HepG2 (cell line): ENCODE measurements around the gene APBB2.
"Not testable (repeated sequence)": the region's sequence is repeated elsewhere in the genome, so short reads cannot be mapped to it uniquely, and the experiment has no call there.

ENCODE experiments used
- CCAR2 ChIP-seq: fragments of 200-400 bp; formaldehyde crosslinking; optimal IDR thresholded peaks from 2 replicates; pipeline ENCODE3; 2018; ENCODE audit warnings: low read depth, mild to moderate bottlenecking, low read length, moderate library complexity
- CCDC6 ChIP-seq: sonication (generic); formaldehyde crosslinking; IDR thresholded peaks from 2 replicates; pipeline ENCODE4 v1.8.1; 2022; ENCODE audit warnings: mild to moderate bottlenecking, missing genetic modification reagents, moderate library complexity
- CREM ChIP-seq, 2 experiments: sonication (generic) in 1 of 2; formaldehyde crosslinking in 1 of 2; IDR thresholded peaks; 2 replicates each; pipeline versions ENCODE4 v1.4.0 to v1.6.1; 2016 to 2020; ENCODE audit warnings: antibody characterized with exemption in 1 of 2, mild to moderate bottlenecking in 1 of 2, missing genetic modification reagents in 1 of 2
- CTCF ChIP-seq: sonication (generic); formaldehyde crosslinking; IDR thresholded peaks from 2 replicates; pipeline ENCODE4 v1.5.0; 2020; ENCODE audit warnings: mild to moderate bottlenecking, missing genetic modification reagents, moderate library complexity
- FOXK2 ChIP-seq: fragments of 450-650 bp; IDR thresholded peaks from 2 replicates; pipeline ENCODE4 v1.6.1; 2016
- GABPA ChIP-seq, 2 experiments: IDR thresholded peaks; 2 replicates each; pipeline ENCODE4 v1.6.1; 2011 to 2016; ENCODE audit warnings: low read depth in 2 of 2, low read length in 1 of 2, missing biosample characterization in 1 of 2, missing genetic modification characterization in 1 of 2
- JUNB ChIP-seq: sonication (generic); formaldehyde crosslinking; IDR thresholded peaks from 2 replicates; pipeline ENCODE4 v1.8.0; 2022; ENCODE audit warnings: missing genetic modification reagents, mild to moderate bottlenecking, borderline replicate concordance
- MAZ ChIP-seq, 2 experiments: sonication (generic) in 1 of 2; formaldehyde crosslinking in 1 of 2; IDR thresholded peaks; 2 replicates each; pipeline versions ENCODE4 v1.5.0 to v1.6.1; 2012 to 2020; ENCODE audit warnings: low read depth in 2 of 2, mild to moderate bottlenecking in 2 of 2, borderline replicate concordance in 1 of 2, improper control_type of control experiment in 1 of 2, low read length in 1 of 2, missing genetic modification reagents in 1 of 2, moderate library complexity in 1 of 2
- MTA1 ChIP-seq: sonication (generic); formaldehyde crosslinking; IDR thresholded peaks from 2 replicates; pipeline ENCODE4 v1.4.0; 2020; ENCODE audit warnings: missing genetic modification reagents, mild to moderate bottlenecking, borderline replicate concordance
- POLR2AphosphoS5 ChIP-seq: IDR thresholded peaks from 2 replicates; pipeline ENCODE4 v1.6.1; 2012; ENCODE audit warnings: low read depth, low read length
- RBM22 ChIP-seq: fragments of 200-400 bp; formaldehyde crosslinking; optimal IDR thresholded peaks from 2 replicates; pipeline ENCODE3; 2017; ENCODE audit warnings: mild to moderate bottlenecking, low read length, moderate library complexity
- SRF ChIP-seq: IDR thresholded peaks from 2 replicates; pipeline ENCODE4 v1.6.1; 2011; ENCODE audit warnings: mild to moderate bottlenecking, low read depth, low read length, moderate library complexity
- USF2 ChIP-seq, 2 experiments: sonication (generic) in 1 of 2; formaldehyde crosslinking in 1 of 2; IDR thresholded peaks; 2 replicates each; pipeline versions ENCODE4 v1.5.1 to v1.6.1; 2011 to 2020; ENCODE audit warnings: borderline replicate concordance in 1 of 2, low read depth in 1 of 2, low read length in 1 of 2, mild to moderate bottlenecking in 1 of 2, missing genetic modification reagents in 1 of 2, moderate library complexity in 1 of 2
- ZNF12 ChIP-seq: sonication (generic); formaldehyde crosslinking; IDR thresholded peaks from 2 replicates; pipeline ENCODE4 v1.5.0; 2020; ENCODE audit warnings: missing genetic modification reagents

GRCh38 chr4:40919976-40920375 lies 294.4 kb downstream of the APBB2 start:
- not testable (repeated sequence) for TF ChIP-seq RBM22; CREM (IDR thresholded peaks at IDR 0.05); CREM (CRISPR knock-in tag; IDR thresholded peaks at IDR 0.05); CTCF; SRF; ZNF12 (CRISPR knock-in tag); CCAR2; POLR2AphosphoS5; FOXK2; JUNB (CRISPR knock-in tag); MAZ (IDR thresholded peaks at IDR 0.05; ENCODE audit: borderline replicate concordance, low read depth, low read length); MAZ (CRISPR knock-in tag; IDR thresholded peaks at IDR 0.05; ENCODE audit: low read depth); USF2 (IDR thresholded peaks at IDR 0.05; ENCODE audit: low read depth, low read length); USF2 (CRISPR knock-in tag; IDR thresholded peaks at IDR 0.05; ENCODE audit: borderline replicate concordance); MTA1 (CRISPR knock-in tag); CCDC6; GABPA (IDR thresholded peaks at IDR 0.05; ENCODE audit: low read depth, low read length); GABPA (CRISPR knock-in tag; IDR thresholded peaks at IDR 0.05; ENCODE audit: low read depth)
